Measurements from ENCODE around the gene CRYL1.

Gene CRYL1

DNA sequence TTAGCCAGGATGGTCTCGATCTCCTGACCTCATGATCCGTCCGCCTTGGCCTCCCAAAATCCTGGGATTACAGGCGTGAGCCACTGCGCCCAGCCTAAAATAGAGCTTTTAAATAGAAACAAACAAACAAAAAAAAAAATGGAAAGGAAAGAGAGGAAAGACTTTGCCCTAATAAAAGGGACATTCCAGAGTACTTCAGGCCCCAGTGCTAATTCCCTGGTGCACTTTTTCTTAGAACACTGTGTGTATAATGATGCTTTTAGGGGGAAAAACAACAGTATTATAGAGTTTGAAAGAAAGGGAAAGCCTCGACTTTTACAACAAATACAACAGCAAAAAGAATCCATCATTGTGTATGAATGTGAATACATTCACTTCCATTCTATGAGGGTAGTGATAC is 104.7 kb downstream of the CRYL1 start:
- no peak for DNase-seq

DNA sequence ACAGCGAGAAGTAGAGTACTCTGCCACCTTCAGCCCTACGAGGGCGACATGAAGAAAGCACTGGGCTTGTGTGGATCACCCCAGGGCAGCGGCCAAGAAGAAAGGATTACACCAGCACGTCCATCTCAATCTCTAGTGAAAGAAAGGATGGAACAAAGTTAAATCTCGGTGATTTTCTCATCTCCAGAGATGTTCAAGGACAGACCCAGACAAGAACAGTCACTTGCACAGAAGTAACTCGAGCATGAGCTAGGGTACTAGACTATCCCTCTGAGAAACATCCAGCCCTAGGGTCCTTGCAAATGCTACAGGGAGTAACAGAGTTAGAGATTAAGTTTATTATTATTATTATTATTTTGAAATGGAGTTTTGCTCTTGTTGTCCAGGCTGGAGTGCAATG is 106.7 kb downstream of the CRYL1 start:
- DNase-seq: no peak

GRCh38 chr13:20416223-20416745 is 109.4 kb downstream of the CRYL1 start:
- DNase-seq: no peak

GRCh38 chr13:20415694-20416107 is 110.0 kb downstream of the CRYL1 start:
- no peak for DNase-seq

DNA sequence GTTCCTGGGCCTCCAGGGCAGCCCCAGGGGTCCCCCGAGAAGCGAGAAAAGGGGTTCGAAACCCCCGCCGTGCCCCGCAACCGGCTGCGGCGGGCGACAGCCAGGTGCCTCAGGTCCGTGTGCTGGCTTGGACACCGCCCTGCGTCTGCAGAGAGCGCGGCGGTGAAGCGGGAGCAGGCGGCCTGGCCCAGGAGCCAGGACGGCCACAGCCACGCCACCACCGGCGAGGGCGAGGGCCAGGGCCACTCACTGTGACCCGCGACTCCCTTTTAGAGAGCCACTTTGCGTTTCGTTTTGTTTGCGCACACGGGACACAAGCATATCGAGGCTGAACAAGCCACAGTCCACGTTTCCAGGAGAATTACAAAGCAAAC is 110.4 kb downstream of the CRYL1 start:
- DNase-seq: no peak

DNA sequence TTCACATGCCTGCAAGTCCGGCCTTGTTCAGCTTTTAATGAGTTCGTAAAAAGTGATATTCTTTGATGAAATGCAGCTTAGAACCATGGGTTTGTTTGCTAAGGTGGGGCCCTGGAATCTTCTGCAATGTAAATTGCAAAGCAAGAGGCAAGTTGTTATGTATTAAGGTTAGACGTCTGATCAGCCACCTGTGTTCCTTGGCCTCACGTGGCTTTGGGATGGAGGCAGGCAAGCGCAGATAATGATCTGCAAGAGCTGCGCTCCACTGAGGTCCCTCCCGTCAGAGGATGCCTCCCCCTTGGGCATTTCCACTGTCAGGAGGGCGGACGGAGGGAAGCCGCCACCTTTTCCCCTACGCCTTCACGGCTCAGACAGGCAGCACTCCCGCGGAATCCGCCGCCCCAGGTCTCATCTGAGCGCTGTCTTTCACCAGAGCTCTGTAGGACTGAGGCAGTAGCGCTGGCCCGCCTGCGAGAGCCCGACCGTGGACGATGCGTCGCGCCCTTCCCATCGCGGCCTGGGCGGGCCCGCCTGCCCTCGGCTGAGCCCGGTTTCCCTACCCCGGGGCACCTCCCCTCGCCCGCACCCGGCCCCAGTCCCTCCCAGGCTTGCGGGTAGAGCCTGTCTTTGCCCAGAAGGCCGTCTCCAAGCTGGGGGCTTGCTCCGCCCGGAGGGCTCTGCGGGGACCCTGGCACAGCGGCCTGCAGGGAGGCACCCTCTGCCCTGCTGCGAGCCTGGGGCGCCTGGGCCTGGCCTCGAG is 110.9 kb downstream of the CRYL1 start:
- no peak for DNase-seq

DNA sequence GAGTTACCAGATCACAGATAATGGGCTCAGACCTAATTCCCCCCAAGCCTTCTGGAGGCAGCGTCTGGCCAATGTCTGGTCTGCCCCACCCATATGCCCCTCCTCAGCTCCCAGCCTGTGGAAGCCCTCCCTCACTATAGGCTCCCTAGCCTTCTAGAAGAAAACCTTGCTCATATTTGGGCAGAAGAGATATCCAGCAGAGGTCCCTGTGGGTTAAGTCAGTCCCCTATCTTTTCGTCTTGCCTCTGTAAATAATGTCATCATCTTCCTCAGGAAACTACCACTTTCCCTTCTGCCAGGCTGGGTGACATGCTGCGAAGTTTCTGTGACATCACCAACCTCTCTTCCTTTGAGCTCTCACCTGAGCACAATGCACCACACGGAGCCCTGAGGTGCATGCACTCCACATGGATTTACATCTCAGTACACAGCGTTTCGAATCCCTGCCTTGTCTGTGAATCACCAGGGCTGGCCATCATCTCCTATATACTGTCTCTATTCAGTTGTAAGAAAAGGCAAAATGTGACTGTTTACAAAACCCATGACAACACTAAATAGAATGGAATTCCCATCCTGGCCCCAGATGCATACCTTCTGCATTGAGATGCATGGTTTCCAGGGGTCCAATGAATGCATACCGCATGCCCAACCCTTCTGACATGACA is 112.8 kb downstream of the CRYL1 start:
- peak in 1 of 5 donors; percentile 72 for DNase-seq

DNA sequence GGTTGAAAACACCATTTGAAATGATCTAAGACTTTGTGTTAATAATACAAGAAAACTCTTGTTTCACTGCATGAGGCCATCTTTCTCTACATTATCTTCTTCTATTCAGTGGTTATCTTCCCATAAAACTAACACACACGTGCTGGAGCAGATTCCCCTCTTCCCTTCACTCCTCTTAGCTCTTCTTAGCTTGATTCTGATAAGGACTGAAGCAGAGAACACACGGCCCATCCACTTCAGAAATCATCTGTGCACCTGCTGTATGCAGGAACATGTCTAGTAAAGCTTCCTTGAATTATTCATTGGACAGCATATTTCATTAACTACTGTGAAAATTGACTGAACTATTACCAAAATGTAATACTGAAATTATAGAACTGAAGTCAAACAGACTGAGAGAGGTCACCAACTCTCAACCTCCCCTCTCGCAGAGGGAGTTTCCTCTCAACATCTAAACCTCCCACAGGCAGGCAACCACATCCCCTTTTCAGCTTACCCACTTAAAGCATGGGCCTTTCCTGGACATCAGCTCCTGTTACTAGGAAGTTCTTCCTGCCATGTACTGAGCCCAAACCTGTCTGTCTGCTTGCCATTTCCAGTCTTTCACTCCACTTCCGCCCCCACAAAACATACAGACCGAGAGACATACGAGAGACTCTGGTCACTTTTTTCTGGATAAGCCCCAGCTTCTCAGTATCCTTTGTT is 113.9 kb downstream of the CRYL1 start:
- peak in 2 of 5 donors; percentile 14 to 86 for DNase-seq

DNA sequence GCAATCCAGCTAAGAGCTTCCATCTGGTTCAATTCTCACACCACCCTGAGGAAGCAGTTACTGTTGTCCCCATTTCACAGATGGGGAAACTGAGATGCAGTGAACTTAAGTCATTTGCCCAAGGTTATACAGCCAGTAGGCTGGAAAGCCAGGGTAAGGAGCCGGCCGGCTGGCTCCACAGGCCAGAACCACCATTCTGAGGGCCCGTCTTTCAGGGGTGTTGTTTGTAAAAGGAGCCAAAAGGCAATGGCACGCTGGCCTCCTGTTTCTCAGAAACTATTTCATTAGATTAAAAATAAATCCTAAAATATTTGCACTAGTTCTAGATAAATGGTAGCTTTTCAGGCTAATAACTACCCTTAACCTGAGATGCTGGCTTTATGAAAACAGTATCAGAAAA is 114.9 kb downstream of the CRYL1 start:
- DNase-seq: no peak

- DNase-seq: no peak
These were observed 117.5 kb downstream of the CRYL1 start for GRCh38 chr13:20408181-20408580.

GRCh38 chr13:20407759-20408158 is 117.9 kb downstream of the CRYL1 start:
- DNase-seq: no peak

DNA sequence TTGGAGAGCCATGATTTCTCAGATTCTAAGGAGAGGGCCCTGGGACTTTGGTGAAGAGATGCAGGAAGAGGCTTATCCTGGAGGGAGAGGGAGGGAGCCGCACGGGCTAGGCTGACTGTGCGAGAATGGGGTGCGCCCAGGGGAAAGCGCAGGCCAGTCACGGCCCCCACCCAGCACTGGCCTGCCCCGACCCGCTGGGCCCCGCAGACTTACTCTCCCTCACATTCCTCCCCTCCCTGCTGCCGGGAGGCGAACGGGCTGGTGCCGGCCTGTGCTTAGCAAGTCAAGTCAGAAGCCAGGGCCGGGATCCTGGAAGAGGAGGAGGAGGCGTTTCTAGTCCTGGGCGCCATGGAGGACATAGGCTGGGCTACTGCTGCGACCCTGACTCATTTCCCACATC is 120.0 kb downstream of the CRYL1 start:
- DNase-seq: no peak

DNA sequence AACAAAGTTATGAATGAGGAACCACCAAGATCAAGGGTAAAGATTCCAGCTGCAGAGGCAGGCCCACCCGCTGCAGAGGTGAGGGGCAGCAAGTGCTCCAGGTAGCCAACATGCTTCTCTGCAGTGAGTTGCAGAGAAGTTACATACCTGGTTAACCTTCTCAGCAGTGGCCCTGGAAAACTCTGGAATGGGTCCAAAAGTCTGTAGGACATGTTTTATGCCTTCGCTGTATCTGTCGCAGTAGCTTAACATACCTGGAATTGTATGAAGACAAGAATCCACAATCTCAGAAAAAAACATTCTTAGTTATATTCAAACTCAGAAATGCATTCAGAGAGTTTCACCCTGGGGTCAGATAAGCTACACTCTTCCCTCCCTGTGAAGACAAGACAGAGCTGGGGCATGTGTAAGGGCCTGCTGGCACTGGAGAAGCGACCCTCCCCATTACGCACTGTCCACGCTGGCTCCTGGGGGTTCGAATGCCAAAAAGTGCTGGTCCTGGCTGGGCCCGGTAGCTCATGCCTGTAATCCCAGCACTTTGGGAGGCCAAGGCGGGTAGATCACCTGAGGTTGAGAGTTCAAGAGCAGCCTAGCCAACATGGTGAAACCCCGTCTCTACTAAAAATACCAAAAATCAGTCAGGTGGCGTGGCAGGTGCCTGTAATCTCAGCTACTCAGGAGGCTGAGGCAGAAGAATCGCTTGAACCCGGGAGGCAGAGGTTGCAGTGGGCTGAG is 121.0 kb downstream of the CRYL1 start:
- DNase-seq: no peak

DNA sequence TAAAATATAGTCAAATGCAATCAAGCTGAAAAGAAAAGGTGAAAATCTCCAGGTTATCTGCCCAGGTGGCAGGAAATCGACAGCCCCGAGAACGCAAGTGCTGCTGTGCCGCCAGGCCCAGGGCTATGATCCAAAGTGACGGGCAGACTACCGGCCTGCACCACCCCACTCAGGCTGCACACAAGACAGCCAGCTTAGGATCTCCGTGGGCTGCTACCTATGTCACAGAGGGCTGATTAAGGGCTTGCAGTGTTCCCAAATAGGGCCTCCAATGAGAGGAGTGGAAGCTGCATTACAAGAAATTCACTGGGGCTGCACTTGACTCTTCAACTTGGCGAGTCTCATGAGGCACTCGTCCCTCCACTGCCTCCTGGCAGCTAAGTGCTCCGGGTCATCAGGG is 121.8 kb downstream of the CRYL1 start:
- no peak for DNase-seq

- DNase-seq: no peak
These were observed 122.8 kb downstream of the CRYL1 start for GRCh38 chr13:20402881-20403280.

- DNase-seq: no peak
These were observed 123.5 kb downstream of the CRYL1 start for GRCh38 chr13:20401931-20402856.

DNA sequence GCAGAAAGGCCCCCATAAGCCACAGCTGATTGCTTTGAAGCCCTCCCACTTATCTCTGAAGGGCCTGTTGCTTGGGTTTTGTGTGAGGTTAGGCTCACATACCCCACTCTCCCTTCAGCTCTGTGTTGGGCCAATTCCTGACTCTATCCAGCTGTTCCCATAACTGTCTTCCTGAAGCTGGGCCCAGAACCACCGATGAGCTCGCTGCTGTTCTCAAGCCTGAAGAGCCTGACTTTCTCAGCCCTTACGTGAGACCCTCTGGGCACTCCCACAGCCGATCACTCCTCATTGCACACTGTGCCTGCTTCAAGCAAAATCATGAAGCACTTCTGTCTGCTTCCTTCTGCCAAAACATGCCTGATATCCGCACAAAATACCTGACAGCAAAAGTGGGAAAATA is 124.1 kb downstream of the CRYL1 start:
- no peak for DNase-seq

DNA sequence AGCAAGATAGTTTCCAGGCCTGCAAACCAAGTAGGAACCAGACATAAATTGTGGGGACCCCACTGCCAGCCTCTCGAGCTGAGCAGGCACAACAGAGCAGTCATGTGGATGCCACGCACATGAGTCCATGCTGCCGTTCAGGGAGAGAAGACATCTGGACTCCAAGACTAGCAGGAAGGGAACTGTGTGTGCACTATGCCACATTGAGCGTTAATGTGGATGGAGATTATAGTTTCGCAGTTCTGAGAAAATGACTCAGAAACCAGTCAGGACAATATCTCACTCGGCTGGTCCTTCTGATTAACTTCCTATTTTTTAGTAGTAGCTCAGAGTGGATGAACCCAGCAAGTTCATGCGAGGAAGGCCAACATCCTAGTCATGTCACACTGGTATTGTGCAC is 124.9 kb downstream of the CRYL1 start:
- DNase-seq: no peak

DNA sequence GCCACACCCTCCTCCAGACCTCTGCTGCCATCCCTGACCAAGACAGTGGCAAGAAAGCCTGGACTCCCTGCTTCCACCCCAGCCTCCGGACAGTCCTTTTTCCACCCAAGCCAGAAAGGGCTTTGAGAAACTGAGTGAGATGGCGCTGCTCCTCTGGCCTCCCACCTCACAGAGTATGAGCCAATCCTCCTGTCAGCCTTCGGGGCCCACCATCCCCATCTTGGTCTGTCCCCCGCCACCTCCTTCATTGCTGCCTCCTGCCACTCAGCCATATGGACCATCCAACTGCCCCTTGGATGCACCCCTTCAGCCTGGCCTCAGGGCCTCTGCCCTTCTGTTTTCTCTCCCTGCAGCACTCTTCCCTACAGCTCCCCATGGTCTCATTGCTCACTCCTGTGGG is 125.7 kb downstream of the CRYL1 start:
- no peak for DNase-seq

- DNase-seq: no peak
These were observed 126.1 kb downstream of the CRYL1 start for GRCh38 chr13:20399515-20399914.

- no peak for DNase-seq
These were observed 127.2 kb downstream of the CRYL1 start for GRCh38 chr13:20398459-20398858.

GRCh38 chr13:20397896-20398295 is 127.8 kb downstream of the CRYL1 start:
- no peak for DNase-seq

Measured in T-helper 1 cell (primary cell).